H1 (cell line): ENCODE results near the gene TRIM47. TPM values are rescaled to one million over a fixed set of nuclear protein-coding genes. Genes with fewer than 3 reads are reported as not detected.

ENCODE experiments used
- CTCF ChIA-PET: fragments of 300-600 bp; sonication (Branson Sonifier 250); formaldehyde crosslinking; loops from one replicate; lab custom pipeline; 2021; ENCODE audit not compliant: partially characterized antibody; lab: Charles Lee
- POLR2A ChIA-PET: fragments of 300-600 bp; sonication (Branson Sonifier 250); formaldehyde crosslinking; loops from one replicate; lab custom pipeline; 2021; ENCODE audit warnings: inconsistent platforms; ENCODE audit not compliant: partially characterized antibody; lab: Charles Lee
- DNase-seq, 2 experiments: peaks; one replicate each; pipeline versions ENCODE4 v3.0.0 to v3.0.0-alpha.2; 2010 to 2022; ENCODE audit warnings: low spot score in 2 of 2, low read depth in 1 of 2, mixed read lengths in 1 of 2
- FAIRE-seq: peaks from 2 replicates; lab custom pipeline; 2011; peaks lifted over from hg19 to GRCh38; lab: Jason Lieb, UNC
- H2AFZ ChIP-seq: 2 replicates; pipeline ENCODE4 v1.8.1; 2012; ENCODE audit warnings: low read length, inconsistent platforms
- H2AK5ac ChIP-seq: 2 replicates; pipeline ENCODE4 v1.6.1; 2013; ENCODE audit warnings: low read depth, low read length
- H2BK120ac ChIP-seq: replicated peaks from 2 replicates; pipeline ENCODE3; 2013; ENCODE audit warnings: low read depth, low read length, inconsistent platforms
- H2BK12ac ChIP-seq: 2 replicates; pipeline ENCODE4 v1.6.1; 2013; ENCODE audit warnings: low read depth, low read length
- H2BK15ac ChIP-seq: 2 replicates; pipeline ENCODE4 v1.6.1; 2013; ENCODE audit warnings: low read length
- H2BK20ac ChIP-seq: 2 replicates; pipeline ENCODE4 v1.6.1; 2013; ENCODE audit warnings: low read length
- H2BK5ac ChIP-seq: 2 replicates; pipeline ENCODE4 v1.6.1; 2013; ENCODE audit warnings: low read depth, low read length
- H3K14ac ChIP-seq: 2 replicates; pipeline ENCODE4 v1.6.1; 2013; ENCODE audit warnings: inconsistent platforms; ENCODE audit not compliant: insufficient read length
- H3K18ac ChIP-seq: 2 replicates; pipeline ENCODE4 v1.6.1; 2013; ENCODE audit warnings: low read length; ENCODE audit errors: extremely low read depth
- H3K23ac ChIP-seq: 2 replicates; pipeline ENCODE4 v1.6.1; 2013; ENCODE audit warnings: inconsistent platforms; ENCODE audit not compliant: insufficient read length
- H3K23me2 ChIP-seq: 2 replicates; pipeline ENCODE4 v1.6.1; 2013; ENCODE audit warnings: low read depth, low read length
- H3K27ac ChIP-seq: 2 replicates; pipeline ENCODE4 v1.6.1; 2011; ENCODE audit warnings: low read depth, low read length, inconsistent platforms
- H3K27me3 ChIP-seq, 4 experiments: replicated peaks in 1 of 4; 1 replicate in 1 of 4; 2 replicates in 3 of 4; pipeline versions ENCODE4 v1.6.1 to v1.8.1; 2011 to 2013; ENCODE audit warnings: low read length in 3 of 4, mild to moderate bottlenecking in 3 of 4, inconsistent platforms in 2 of 4, mixed read lengths in 2 of 4, moderate library complexity in 1 of 4; ENCODE audit not compliant: control insufficient read depth in 3 of 4, insufficient read depth in 3 of 4; ENCODE audit errors: extremely low read depth in 1 of 4
- H3K36me3 ChIP-seq, 4 experiments: 2 replicates each; pipeline versions ENCODE4 v1.6.1 to v1.8.1; 2011 to 2013; ENCODE audit warnings: mild to moderate bottlenecking in 4 of 4, low read length in 3 of 4, moderate library complexity in 2 of 4, control low read depth in 1 of 4, inconsistent platforms in 1 of 4; ENCODE audit not compliant: insufficient read depth in 4 of 4, control insufficient read depth in 2 of 4
- H3K4ac ChIP-seq: replicated peaks from 2 replicates; pipeline ENCODE3; 2013; ENCODE audit warnings: low read length, low read depth, mixed read lengths, inconsistent platforms; ENCODE audit not compliant: insufficient read length
- H3K4me1 ChIP-seq, 4 experiments: replicated peaks in 1 of 4; 1 replicate in 1 of 4; 2 replicates in 3 of 4; pipeline versions ENCODE4 v1.6.1 to v1.8.1; 2011 to 2013; ENCODE audit warnings: low read length in 3 of 4, inconsistent platforms in 2 of 4, mixed read lengths in 1 of 4; ENCODE audit not compliant: insufficient read depth in 4 of 4, control insufficient read depth in 3 of 4
- H3K4me2 ChIP-seq, 2 experiments: 2 replicates each; pipeline versions ENCODE4 v1.6.1 to v1.8.1; 2011 to 2013; ENCODE audit warnings: low read depth in 2 of 2, low read length in 2 of 2, control low read depth in 1 of 2, inconsistent platforms in 1 of 2, mild to moderate bottlenecking in 1 of 2; ENCODE audit not compliant: insufficient read depth in 1 of 2
- H3K4me3 ChIP-seq, 4 experiments: fragments of 200-600, 300-600 bp in 1 of 4; sonication (generic), shearing (Covaris generic), sonication (Bioruptor Twin) in 1 of 4; 2 replicates each; pipeline versions ENCODE4 v1.5.1 to v1.8.1; 2011 to 2016; ENCODE audit warnings: low read length in 4 of 4, low read depth in 3 of 4, control low read depth in 2 of 4, inconsistent platforms in 2 of 4, mild to moderate bottlenecking in 2 of 4, mixed read lengths in 1 of 4, moderate library complexity in 1 of 4; ENCODE audit not compliant: insufficient read depth in 2 of 4; ENCODE audit errors: extremely low read depth in 1 of 4
- H3K56ac ChIP-seq: replicated peaks from 2 replicates; pipeline ENCODE3; 2013; ENCODE audit warnings: low read depth, mild to moderate bottlenecking, mixed read lengths, low read length, inconsistent platforms; ENCODE audit not compliant: insufficient read length
- H3K79me1 ChIP-seq: 2 replicates; pipeline ENCODE4 v1.6.1; 2013; ENCODE audit warnings: low read depth, low read length, control low read depth
- H3K79me2 ChIP-seq, 2 experiments: 2 replicates each; pipeline versions ENCODE4 v1.6.1 to v1.8.1; 2012 to 2013; ENCODE audit warnings: low read length in 2 of 2, mild to moderate bottlenecking in 2 of 2, inconsistent platforms in 1 of 2; ENCODE audit not compliant: insufficient read depth in 2 of 2, control insufficient read depth in 1 of 2
- H3K9ac ChIP-seq, 4 experiments: replicated peaks in 1 of 4; 1 replicate in 1 of 4; 2 replicates in 3 of 4; pipeline versions ENCODE4 v1.6.1 to v1.8.1; 2011 to 2013; ENCODE audit warnings: low read depth in 3 of 4, low read length in 3 of 4, control low read depth in 2 of 4, mild to moderate bottlenecking in 2 of 4, moderate library complexity in 2 of 4, inconsistent platforms in 1 of 4; ENCODE audit errors: extremely low read depth in 1 of 4
- H3K9me3 ChIP-seq, 2 experiments: 2 replicates each; pipeline versions ENCODE4 v1.6.1 to v1.8.1; 2012 to 2013; ENCODE audit warnings: mild to moderate bottlenecking in 2 of 2, moderate library complexity in 2 of 2, control low read depth in 1 of 2, inconsistent platforms in 1 of 2, low read depth in 1 of 2, low read length in 1 of 2, mixed read lengths in 1 of 2; ENCODE audit not compliant: insufficient read depth in 2 of 2
- H4K20me1 ChIP-seq, 2 experiments: replicated peaks in 1 of 2; 2 replicates each; pipeline versions ENCODE3 to v1.8.1; 2011 to 2013; ENCODE audit warnings: inconsistent platforms in 2 of 2, low read length in 2 of 2, mild to moderate bottlenecking in 1 of 2; ENCODE audit not compliant: insufficient read depth in 2 of 2, control insufficient read depth in 1 of 2
- H4K5ac ChIP-seq: 2 replicates; pipeline ENCODE4 v1.6.1; 2013; ENCODE audit warnings: low read length, low read depth, mixed read lengths, inconsistent platforms; ENCODE audit not compliant: insufficient read length
- H4K8ac ChIP-seq: 2 replicates; pipeline ENCODE4 v1.8.0; 2013; ENCODE audit warnings: mild to moderate bottlenecking, moderate library complexity, low read length, inconsistent platforms; ENCODE audit not compliant: insufficient read depth; ENCODE audit errors: extremely low read depth
- H4K91ac ChIP-seq: replicated peaks from 2 replicates; pipeline ENCODE3; 2013; ENCODE audit warnings: low read length, mixed read lengths, inconsistent platforms; ENCODE audit not compliant: insufficient read length
- POLR2AphosphoS5 ChIP-seq: IDR thresholded peaks from 2 replicates; pipeline ENCODE4 v1.6.1; 2011; ENCODE audit warnings: low read depth, low read length
- SP4 ChIP-seq: IDR thresholded peaks from 2 replicates; pipeline ENCODE4 v1.6.1; 2012; ENCODE audit warnings: low read length, inconsistent platforms
- WGBS, 2 experiments: shearing (Covaris generic) in 1 of 2; methylation state at CpG; one replicate each; pipeline versions ENCODE4 v1.1.6 to v1.1.7; 2013 to 2015; ENCODE audit warnings: low lambda C conversion rate in 2 of 2, mixed read lengths in 2 of 2, inconsistent platforms in 1 of 2, low coverage in 1 of 2, missing lambda C conversion rate in 1 of 2; ENCODE audit not compliant: insufficient replicate concordance in 2 of 2, insufficient coverage in 1 of 2, insufficient read length in 1 of 2; ENCODE audit errors: extremely low coverage in 1 of 2, missing lambda C conversion rate in 1 of 2; 5-methylcytosine and 5-hydroxymethylcytosine counted together
- polyA plus RNA-seq, 7 experiments: library from polyadenylated mRNA; depleted of rRNA in 3 of 7; stranded (reverse) in 5 of 7; unstranded in 2 of 7; fragments of >200 nt in 5 of 7; fragments of 200-250 nt in 2 of 7; gene quantifications; 1 replicate in 5 of 7; 2 replicates in 1 of 7; 4 replicates in 1 of 7; pipeline versions ENCODE4 v1.2.1 to v1.2.3, GENCODE V29; 2011 to 2013; ENCODE audit warnings: missing spikeins in 2 of 7, mixed read lengths in 2 of 7
- total RNA-seq: library from RNA; stranded (reverse); fragmentation: NEBNext Ultra II Directional; extraction: Animal tissue kit (Norgen Biotek cat#: 25700); gene quantifications from 2 replicates; pipeline ENCODE4 v1.2.1, GENCODE V29; 2021

The TRIM47 gene
- total and polyA plus RNA-seq, 2 of the 8 experiments (the other 6 are each of a cell fraction or from before 2014, with no cell fraction given): 6.3 to 6.4 TPM

GRCh38 chr17:75825748-75826370 lies 52.5 kb downstream of the TRIM47 start:
- Histone ChIP-seq H2BK5ac (no peak overlapping the region), H3K79me1 (0 out of 2 replicates have a peak, but pooled peaks cover 2% of the 10 kb centered on the region), H3K14ac (no peak overlapping the region), H3K23me2 (peaks cover 2% of the 10 kb centered on the region; the same call in 1 of the 2 replicates), H3K56ac (no peak overlapping the region), H3K4ac (no peak overlapping the region), H2BK15ac (no peak overlapping the region), H3K9ac (no peak overlapping the region), H3K23ac (no peak overlapping the region), H3K4me3 (no peak overlapping the region), H3K4me2 (no peak overlapping the region), H4K91ac (no peak overlapping the region), H2BK12ac (no peak overlapping the region), H3K27me3 (no peaks in the 10 kb centered on the region), H2BK20ac (no peak overlapping the region), H3K9me3 (no peaks in the 10 kb centered on the region), H4K5ac (no peak overlapping the region), H2AK5ac (no peak overlapping the region), H2BK120ac (no peak overlapping the region), H4K20me1 (peaks cover 0 to 4% of the 10 kb centered on the region in 2 experiments), H3K4me1 (peaks cover 0 to 20% (median 16%) of the 10 kb centered on the region in 4 experiments; a peak in 6 of 7 replicates), H4K8ac (0 out of 2 replicates have a peak overlapping the region, but pooled peaks have one; percentile 75), H3K27ac (no peak overlapping the region), H2AFZ (no peak overlapping the region), H3K79me2 (no peaks in the 10 kb centered on the region), H3K18ac (no peak overlapping the region), H3K36me3 (peaks cover 12 to 22% (median 21%) of the 10 kb centered on the region in 4 experiments)
- DNase-seq (no peak), FAIRE-seq (no peak)
- ChIA-PET POLR2A (interaction anchor here (0.6 to 16.0 kb wide), 6 partner anchors 8 to 70 kb away, joined by 3 to 216 read pairs (median 24); partner anchors contain the start of genes TRIM65, UNK and WBP2), CTCF (interaction anchor here (1.1 to 21.9 kb wide), 14 partner anchors 9 to 85 kb away, joined by 3 to 563 read pairs (median 14); partner anchors contain the start of genes GALK1, UNC13D, UNK and WBP2)
- WGBS, 2 experiments: 97% methylated on average over 12 of the region's 12 CpGs; no CpG with 5 or more reads in 1 of the 2 experiments
- peak; percentile 63; the same call in 1 of the 2 replicates for TF ChIP-seq POLR2AphosphoS5
- TF ChIP-seq SP4: no peak
